ENCODE data around the gene BPIFB2.

GRCh38 chr20:33054791-33055190, 47.3 kb downstream of the BPIFB2 start:
- TF ChIP-seq CEBPB (IDR thresholded peaks at IDR 0.05) (no peak), TAF1 (IDR thresholded peaks at IDR 0.05; ENCODE audit: low read depth) (no peak), EP300 (IDR thresholded peaks at IDR 0.05; ENCODE audit: borderline replicate concordance) (no peak), RAD21 (IDR thresholded peaks at IDR 0.05; ENCODE audit: low read depth) (no peak), REST (IDR thresholded peaks at IDR 0.05; ENCODE audit: low read depth) (no peak), TCF12 (IDR thresholded peaks at IDR 0.05; ENCODE audit: low read depth) (no peak), FOXM1 (IDR thresholded peaks at IDR 0.05; ENCODE audit: borderline replicate concordance, low read depth) (no peak), EGR1 (IDR thresholded peaks at IDR 0.05) (no peak), CREB1 (IDR thresholded peaks at IDR 0.05; ENCODE audit: low read depth) (no peak), YY1 (IDR thresholded peaks at IDR 0.05; ENCODE audit: low read depth) (no peak), USF1 (IDR thresholded peaks at IDR 0.05) (no peak), TEAD4 (IDR thresholded peaks at IDR 0.05) (no peak), ZBTB7A (IDR thresholded peaks at IDR 0.05; ENCODE audit: low read depth) (no peak)
- TF ChIP-seq, protein P1, sequence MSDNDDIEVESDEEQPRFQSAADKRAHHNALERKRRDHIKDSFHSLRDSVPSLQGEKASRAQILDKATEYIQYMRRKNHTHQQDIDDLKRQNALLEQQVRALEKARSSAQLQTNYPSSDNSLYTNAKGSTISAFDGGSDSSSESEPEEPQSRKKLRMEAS (IDR thresholded peaks at IDR 0.05) = no peak

All from Ishikawa (cell line).